Prostate gland (tissue), 2 donors: ENCODE results near the gene RS1. TPM values are rescaled to one million over a fixed set of nuclear protein-coding genes. Genes with fewer than 3 reads are reported as not detected.

Experiments used
- DNase-seq: peaks from one replicate; pipeline ENCODE4 v3.0.0-alpha.2; 2019; ENCODE audit warnings: low spot score
- H3K27ac ChIP-seq, 2 donors: fragments of 200-600 bp; sonication (generic); 2 replicates each; pipeline ENCODE4 v1.5.1; 2017 to 2019
- H3K27me3 ChIP-seq: fragments of 200-600 bp; sonication (generic); replicated peaks from 2 replicates; pipeline ENCODE4 v1.5.1; 2019; ENCODE audit not compliant: insufficient read depth
- H3K36me3 ChIP-seq, 2 donors: fragments of 200-600 bp; sonication (generic); 1 replicate in 1 of 2; 2 replicates in 1 of 2; pipeline versions ENCODE4 v1.5.1 to v1.8.1; 2017 to 2019
- H3K4me1 ChIP-seq: fragments of 200-600 bp; sonication (generic); replicated peaks from 2 replicates; pipeline ENCODE4 v1.5.1; 2019
- H3K4me3 ChIP-seq, 2 donors: fragments of 200-600 bp; sonication (generic); 2 replicates each; pipeline ENCODE4 v1.5.1; 2017 to 2019
- H3K9me3 ChIP-seq: fragments of 200-600 bp; sonication (generic); 2 replicates; pipeline ENCODE4 v1.5.1; 2017
- CTCF ChIP-seq, 4 experiments: fragments of 200-600 bp in 2 of 4; fragments of 450-650 bp in 2 of 4; sonication (generic) in 2 of 4; IDR thresholded peaks; 1 replicate in 3 of 4; 2 replicates in 1 of 4; pipeline ENCODE4 v1.5.1; 2016 to 2019; ENCODE audit warnings: antibody characterized with exemption in 4 of 4, mild to moderate bottlenecking in 2 of 4, moderate library complexity in 2 of 4
- POLR2A ChIP-seq: fragments of 450-650 bp; IDR thresholded peaks from one replicate; pipeline ENCODE4 v1.6.1; 2016; ENCODE audit warnings: antibody characterized with exemption, mild to moderate bottlenecking
- POLR2AphosphoS5 ChIP-seq: sonication (generic); formaldehyde crosslinking; IDR thresholded peaks from one replicate; pipeline ENCODE4 v1.6.1; 2017; ENCODE audit warnings: antibody characterized with exemption
- WGBS: methylation state at CpG from one replicate; pipeline ENCODE4 v1.1.5; 2018; 5-methylcytosine and 5-hydroxymethylcytosine counted together
- intact Hi-C: fragments of 100-400 bp; cut with DNase I; formaldehyde crosslinking; loops from one replicate; pipeline ENCODE4 v1.14.2; 2022
- total RNA-seq, 2 donors: library from RNA; depleted of rRNA; stranded (reverse); fragments of >200 nt; gene quantifications; one replicate each; pipeline ENCODE4 v1.1.0, GENCODE V29; 2016

The RS1 gene
- total RNA-seq, 2 donors from 2014 or later: not detected

- Histone ChIP-seq H3K27me3 (no peaks in the 10 kb centered on the region), H3K4me3 (no peak overlapping the region), H3K36me3 (no peaks in the 10 kb centered on the region), H3K4me1 (no peaks in the 10 kb centered on the region), H3K9me3 (no peaks in the 10 kb centered on the region), H3K27ac (peak overlapping the region in 1 of 2 donors; percentile 15)
- intact Hi-C loops: no loop called here
- no peak for TF ChIP-seq CTCF (IDR thresholded peaks at IDR 0.05)
- WGBS: 47% methylated on average over 8 of the region's 8 CpGs
- DNase-seq: no peak
Observed at GRCh38 chrX:18630934-18631333, 41.0 kb downstream of the RS1 start.

GRCh38 chrX:18624599-18624998, 47.3 kb downstream of the RS1 start:
- Histone ChIP-seq H3K4me3 (no peak overlapping the region), H3K36me3 (no peaks in the 10 kb centered on the region), H3K27ac (peak overlapping the region in 1 of 2 donors; percentile 31), H3K4me1 (no peaks in the 10 kb centered on the region), H3K27me3 (no peaks in the 10 kb centered on the region), H3K9me3 (no peaks in the 10 kb centered on the region)
- no peak for DNase-seq
- intact Hi-C loops: no loop called here
- WGBS: 86% methylated on average over 2 of the region's 2 CpGs
- no peak for TF ChIP-seq POLR2A
- TF ChIP-seq POLR2AphosphoS5: no peak
- no peak for TF ChIP-seq CTCF (IDR thresholded peaks at IDR 0.05)

GRCh38 chrX:18620349-18620748, 51.6 kb downstream of the RS1 start:
- no peaks in the 10 kb centered on the region for H3K36me3 ChIP-seq
- WGBS: 53% methylated on average over 8 of the region's 8 CpGs
- no peaks in the 10 kb centered on the region for H3K4me1 ChIP-seq
- peak; percentile 14 for DNase-seq
- H3K27ac ChIP-seq: peak overlapping the region; percentile 14 to 57
- H3K4me3 ChIP-seq: no peak overlapping the region
- intact Hi-C loops: no loop called here
- TF ChIP-seq POLR2AphosphoS5 (no peak), POLR2A (no peak), CTCF (IDR thresholded peaks at IDR 0.05) (no peak)
- H3K9me3 ChIP-seq: no peaks in the 10 kb centered on the region
- H3K27me3 ChIP-seq: no peaks in the 10 kb centered on the region

- DNase-seq: no peak
- H3K27me3 ChIP-seq: no peaks in the 10 kb centered on the region
- peak overlapping the region in 1 of 2 donors; percentile 50 for H3K27ac ChIP-seq
- no peaks in the 10 kb centered on the region for H3K4me1 ChIP-seq
- H3K4me3 ChIP-seq: no peak overlapping the region
- H3K36me3 ChIP-seq: no peaks in the 10 kb centered on the region
- H3K9me3 ChIP-seq: no peaks in the 10 kb centered on the region
- intact Hi-C loops: no loop called here
- TF ChIP-seq CTCF (IDR thresholded peaks at IDR 0.05): no peak
- no peak for TF ChIP-seq POLR2A
- no peak for TF ChIP-seq POLR2AphosphoS5
- 51% methylated on average over 2 of the region's 2 CpGs for whole genome bisulfite sequencing
Observed at GRCh38 chrX:18619288-18619687, 52.6 kb downstream of the RS1 start.

- Histone ChIP-seq H3K9me3 (no peaks in the 10 kb centered on the region), H3K4me1 (no peaks in the 10 kb centered on the region), H3K27me3 (no peaks in the 10 kb centered on the region), H3K36me3 (no peaks in the 10 kb centered on the region), H3K4me3 (no peak overlapping the region), H3K27ac (peak overlapping the region in 1 of 2 donors; percentile 23)
- DNase-seq: no peak
- 88% methylated on average over 5 of the region's 5 CpGs for WGBS
- intact Hi-C loops: no loop called here
- TF ChIP-seq POLR2AphosphoS5 (no peak), CTCF (IDR thresholded peaks at IDR 0.05) (no peak), POLR2A (no peak)
Observed at GRCh38 chrX:18617407-18617750, 54.5 kb downstream of the RS1 start.
